ENCODE data around the gene BACE1-AS.
"Not testable (repeated sequence)": the region's sequence is repeated elsewhere in the genome, so short reads cannot be mapped to it uniquely, and the experiment has no call there.

GRCh38 chr11:117327255-117327566 lies 36.1 kb downstream of the BACE1-AS start:
- not testable (repeated sequence) for TF ChIP-seq CTCF, EP300 (IDR thresholded peaks at IDR 0.05)

All from tibial nerve (tissue), 4 donors.